ENCODE measurements around the gene ETAA1. TPM values are rescaled to one million over a fixed set of nuclear protein-coding genes. Genes with fewer than 3 reads are reported as not detected.

ETAA1 gene
- total and polyA plus RNA-seq, 2 of the 4 experiments (the other 2 are of a cell fraction) = 6.9 to 8.1 TPM

DNA sequence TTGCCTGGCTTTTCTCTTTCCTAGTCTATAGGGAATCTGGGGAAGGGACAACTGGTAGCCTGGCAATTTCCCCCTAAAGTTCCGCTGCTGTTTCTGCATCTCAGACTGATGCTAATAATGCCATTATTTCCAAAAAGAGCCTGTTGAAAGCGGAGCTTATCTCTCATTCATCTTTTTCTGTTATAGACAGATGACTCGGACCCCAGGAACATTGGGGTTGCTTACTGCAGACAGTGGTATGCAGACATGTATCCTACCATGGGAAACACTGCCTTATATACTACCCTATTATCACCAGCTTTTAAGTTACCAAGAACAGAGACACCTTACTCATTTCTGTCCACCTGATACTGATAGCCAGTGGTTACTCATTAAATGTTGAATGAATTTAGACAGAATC is 15.3 kb downstream of the ETAA1 start:
- no peak overlapping the region for H2AK5ac ChIP-seq (ENCODE audit: low read depth, low read length)
- H2BK120ac ChIP-seq (ENCODE audit: low read depth, low read length) = no peak overlapping the region
- no peak overlapping the region for H4K5ac ChIP-seq (ENCODE audit: low read depth, low read length)
- H3K27ac ChIP-seq (ENCODE audit: insufficient read depth, low read length) = no peak overlapping the region
- no peaks in the 10 kb centered on the region for H4K20me1 ChIP-seq (ENCODE audit: insufficient read depth, low read length)
- no peaks in the 10 kb centered on the region for H3K9me3 ChIP-seq (ENCODE audit: control insufficient read depth, insufficient read depth, low read length)
- no peak overlapping the region for H4K8ac ChIP-seq (ENCODE audit: low read depth in 2 of 2, low read length in 2 of 2)
- H2AK9ac ChIP-seq (replicated peaks; ENCODE audit: low read depth, low read length, poor library complexity) = no peak overlapping the region
- H3K9ac ChIP-seq (ENCODE audit: low read depth, low read length) = no peak overlapping the region
- ChIA-PET POLR2A (ENCODE audit: unreplicated experiment) (no interaction called here), CTCF (interaction anchor here (0.6 kb wide), 1 partner anchor 10 kb away, joined by 4 read pairs; no protein-coding TSS in a partner anchor)
- H2BK20ac ChIP-seq (ENCODE audit: low read depth, low read length) = no peak overlapping the region
- peaks cover 7% of the 10 kb centered on the region for H3K36me3 ChIP-seq (ENCODE audit: control insufficient read depth, insufficient read depth, low read length)
- no peak overlapping the region for H2BK15ac ChIP-seq (ENCODE audit: low read depth, low read length)
- H3K4me1 ChIP-seq (ENCODE audit: control insufficient read depth, insufficient read depth, low read length) = no peaks in the 10 kb centered on the region
- H4K91ac ChIP-seq (ENCODE audit: insufficient read depth, low read depth, low read length) = no peak overlapping the region
- no peak overlapping the region for H2BK5ac ChIP-seq (ENCODE audit: low read depth, low read length, poor library complexity, severe bottlenecking)
- no peak overlapping the region for H3K4me2 ChIP-seq (ENCODE audit: low read depth, low read length)
- no peak overlapping the region for H3K23ac ChIP-seq (ENCODE audit: low read depth, low read length)
- no CpG with 5 or more reads among the region's 3 CpGs for WGBS, 2 experiments (ENCODE audit: extremely low coverage in 2 of 2, insufficient read length in 1 of 2)
- H2AFZ ChIP-seq (replicated peaks; ENCODE audit: low read length, poor library complexity) = no peak overlapping the region
- 0 out of 2 replicates have a peak overlapping the region, but pooled peaks have one; percentile 10 for H3K56ac ChIP-seq (ENCODE audit: extremely low read depth, insufficient read depth, low read length)
- H3K27me3 ChIP-seq (ENCODE audit: control insufficient read depth, insufficient read depth, low read length) = no peaks in the 10 kb centered on the region
- TF ChIP-seq SMC3 (IDR thresholded peaks at IDR 0.05; ENCODE audit: low read depth, low read length) (no peak), FOS (IDR thresholded peaks at IDR 0.05; ENCODE audit: low read depth, low read length) (no peak), MAFK (IDR thresholded peaks at IDR 0.05; ENCODE audit: low read depth, low read length) (no peak), MAZ (IDR thresholded peaks at IDR 0.05; ENCODE audit: borderline replicate concordance, low read depth, low read length) (no peak), RCOR1 (IDR thresholded peaks at IDR 0.05; ENCODE audit: insufficient replicate concordance, low read length) (no peak), RAD21 (IDR thresholded peaks at IDR 0.05; ENCODE audit: low read length) (no peak), CHD1 (IDR thresholded peaks at IDR 0.05; ENCODE audit: low read depth, low read length) (no peak), RFX5 (IDR thresholded peaks at IDR 0.05; ENCODE audit: low read depth, low read length) (no peak), NFE2L2 (IDR thresholded peaks at IDR 0.05; ENCODE audit: low read depth, low read length) (no peak), MXI1 (IDR thresholded peaks at IDR 0.05; ENCODE audit: borderline replicate concordance, low read depth, low read length) (no peak)
- TF ChIP-seq, protein P1, sequence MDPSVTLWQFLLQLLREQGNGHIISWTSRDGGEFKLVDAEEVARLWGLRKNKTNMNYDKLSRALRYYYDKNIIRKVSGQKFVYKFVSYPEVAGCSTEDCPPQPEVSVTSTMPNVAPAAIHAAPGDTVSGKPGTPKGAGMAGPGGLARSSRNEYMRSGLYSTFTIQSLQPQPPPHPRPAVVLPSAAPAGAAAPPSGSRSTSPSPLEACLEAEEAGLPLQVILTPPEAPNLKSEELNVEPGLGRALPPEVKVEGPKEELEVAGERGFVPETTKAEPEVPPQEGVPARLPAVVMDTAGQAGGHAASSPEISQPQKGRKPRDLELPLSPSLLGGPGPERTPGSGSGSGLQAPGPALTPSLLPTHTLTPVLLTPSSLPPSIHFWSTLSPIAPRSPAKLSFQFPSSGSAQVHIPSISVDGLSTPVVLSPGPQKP (IDR thresholded peaks at IDR 0.05; ENCODE audit: borderline replicate concordance, low read depth, low read length) = no peak
- TF ChIP-seq, protein P2, sequence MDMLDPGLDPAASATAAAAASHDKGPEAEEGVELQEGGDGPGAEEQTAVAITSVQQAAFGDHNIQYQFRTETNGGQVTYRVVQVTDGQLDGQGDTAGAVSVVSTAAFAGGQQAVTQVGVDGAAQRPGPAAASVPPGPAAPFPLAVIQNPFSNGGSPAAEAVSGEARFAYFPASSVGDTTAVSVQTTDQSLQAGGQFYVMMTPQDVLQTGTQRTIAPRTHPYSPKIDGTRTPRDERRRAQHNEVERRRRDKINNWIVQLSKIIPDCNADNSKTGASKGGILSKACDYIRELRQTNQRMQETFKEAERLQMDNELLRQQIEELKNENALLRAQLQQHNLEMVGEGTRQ (IDR thresholded peaks at IDR 0.05; ENCODE audit: low read depth, low read length) = no peak
- TF ChIP-seq, protein P3, sequence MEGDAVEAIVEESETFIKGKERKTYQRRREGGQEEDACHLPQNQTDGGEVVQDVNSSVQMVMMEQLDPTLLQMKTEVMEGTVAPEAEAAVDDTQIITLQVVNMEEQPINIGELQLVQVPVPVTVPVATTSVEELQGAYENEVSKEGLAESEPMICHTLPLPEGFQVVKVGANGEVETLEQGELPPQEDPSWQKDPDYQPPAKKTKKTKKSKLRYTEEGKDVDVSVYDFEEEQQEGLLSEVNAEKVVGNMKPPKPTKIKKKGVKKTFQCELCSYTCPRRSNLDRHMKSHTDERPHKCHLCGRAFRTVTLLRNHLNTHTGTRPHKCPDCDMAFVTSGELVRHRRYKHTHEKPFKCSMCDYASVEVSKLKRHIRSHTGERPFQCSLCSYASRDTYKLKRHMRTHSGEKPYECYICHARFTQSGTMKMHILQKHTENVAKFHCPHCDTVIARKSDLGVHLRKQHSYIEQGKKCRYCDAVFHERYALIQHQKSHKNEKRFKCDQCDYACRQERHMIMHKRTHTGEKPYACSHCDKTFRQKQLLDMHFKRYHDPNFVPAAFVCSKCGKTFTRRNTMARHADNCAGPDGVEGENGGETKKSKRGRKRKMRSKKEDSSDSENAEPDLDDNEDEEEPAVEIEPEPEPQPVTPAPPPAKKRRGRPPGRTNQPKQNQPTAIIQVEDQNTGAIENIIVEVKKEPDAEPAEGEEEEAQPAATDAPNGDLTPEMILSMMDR (conservative IDR thresholded peaks at IDR 0.05; ENCODE audit: low read depth, low read length) = no peak
- no peak overlapping the region for H3K14ac ChIP-seq (replicated peaks; ENCODE audit: low read depth, low read length)
- H3K4ac ChIP-seq (ENCODE audit: low read depth, low read length) = no peak overlapping the region
- no peak overlapping the region for H3K18ac ChIP-seq (ENCODE audit: low read depth, low read length)
- no TSS peak for BruUV-seq (replicated peaks)
- no peak overlapping the region for H3K4me3 ChIP-seq (ENCODE audit: insufficient read depth, low read depth, low read length)
- intact Hi-C loops (cut with micrococcal nuclease) (no loop called here), in situ Hi-C loops (cut with MboI; ENCODE audit: low sequenced_read_pairs) (no loop called here), dilution Hi-C loops (cut with HindIII; ENCODE audit: low sequenced_read_pairs, unreplicated experiment) (no loop called here)
- peak; percentile 8 for DNase-seq
- peaks cover under 1 to 4% of the 10 kb centered on the region in 2 experiments for H3K79me1 ChIP-seq (ENCODE audit: low read depth in 1 of 2, low read length in 2 of 2)
- no peak for ATAC-seq (ENCODE audit: low read depth)
- peaks cover 2% of the 10 kb centered on the region; the same call in 1 of the 2 replicates for H3K9me1 ChIP-seq (ENCODE audit: insufficient read depth, low read length)

Data from IMR-90 (cell line).